CD4-positive, alpha-beta T cell (primary cell): Measurements from ENCODE around the gene RASD2. TPM values are rescaled to one million over a fixed set of nuclear protein-coding genes. Genes with fewer than 3 reads are reported as not detected.

Experiments used
- ATAC-seq: fragments of 200-7000 bp; cut with Tn5 transposase; one replicate; pipeline ENCODE4 v1.10.0; 2022; ENCODE audit warnings: mild to moderate bottlenecking; ENCODE audit not compliant: poor library complexity
- CTCF ChIA-PET: fragments of 350-600 bp; sonication (Branson Sonifier 250); formaldehyde crosslinking; loops from one replicate; lab custom pipeline; 2021; ENCODE audit warnings: antibody characterized with exemption, inconsistent platforms; lab: Charles Lee
- POLR2A ChIA-PET: fragments of 350-600 bp; sonication (Branson Sonifier 250); formaldehyde crosslinking; loops from one replicate; lab custom pipeline; 2021; ENCODE audit warnings: antibody characterized with exemption, inconsistent platforms; lab: Charles Lee
- DNase-seq, 14 experiments: peaks; one replicate each; pipeline ENCODE4 v3.0.0-alpha.2; 2013 to 2020; ENCODE audit warnings: mixed read lengths in 2 of 14
- H3K27ac ChIP-seq, 2 donors: one replicate each; pipeline versions ENCODE4 v1.5.1 to v1.7.0; 2013; ENCODE audit warnings: low read length in 2 of 2, low read depth in 1 of 2, mild to moderate bottlenecking in 1 of 2
- H3K27me3 ChIP-seq, 2 experiments: 1 replicate in 1 of 2; 2 replicates in 1 of 2; pipeline versions ENCODE4 v1.6.1 to v1.7.0; 2013; ENCODE audit warnings: low read length in 2 of 2, control low read depth in 1 of 2, mild to moderate bottlenecking in 1 of 2, moderate library complexity in 1 of 2; ENCODE audit not compliant: insufficient read depth in 2 of 2, control insufficient read depth in 1 of 2
- H3K36me3 ChIP-seq: one replicate; pipeline ENCODE4 v1.6.1; 2013; ENCODE audit warnings: low read length, control low read depth; ENCODE audit not compliant: insufficient read depth
- H3K4me1 ChIP-seq: one replicate; pipeline ENCODE4 v1.6.1; 2013; ENCODE audit warnings: low read length, control low read depth; ENCODE audit not compliant: insufficient read depth
- H3K4me3 ChIP-seq: one replicate; pipeline ENCODE4 v1.5.1; 2013; ENCODE audit warnings: mild to moderate bottlenecking, low read length, moderate library complexity
- H3K9me3 ChIP-seq, 2 experiments: 1 replicate in 1 of 2; 2 replicates in 1 of 2; pipeline versions ENCODE4 v1.6.1 to v1.7.0; 2013; ENCODE audit warnings: low read length in 2 of 2, mild to moderate bottlenecking in 2 of 2, control low read depth in 1 of 2, moderate library complexity in 1 of 2; ENCODE audit not compliant: control insufficient read depth in 1 of 2, insufficient read depth in 1 of 2
- H3K27ac Mint-ChIP-seq: one replicate; pipeline ENCODE4 v1.8.0; 2020; ENCODE audit warnings: mixed read lengths
- H3K27me3 Mint-ChIP-seq: one replicate; pipeline ENCODE4 v1.8.0; 2021; ENCODE audit warnings: mixed read lengths
- H3K36me3 Mint-ChIP-seq: one replicate; pipeline ENCODE4 v1.8.0; 2021; ENCODE audit warnings: low read depth, mixed read lengths
- H3K4me1 Mint-ChIP-seq: one replicate; pipeline ENCODE4 v1.8.0; 2021; ENCODE audit warnings: low read depth, mixed read lengths
- H3K4me3 Mint-ChIP-seq: one replicate; pipeline ENCODE4 v1.8.0; 2020; ENCODE audit warnings: mild to moderate bottlenecking, mixed read lengths
- H3K9me3 Mint-ChIP-seq: one replicate; pipeline ENCODE4 v1.8.0; 2020; ENCODE audit warnings: mixed read lengths
- intact Hi-C, 2 experiments: fragments of 100-400 bp; cut with DNase I in 1 of 2; cut with micrococcal nuclease in 1 of 2; formaldehyde crosslinking; loops; one replicate each; pipeline versions ENCODE4 v1.15.1 to v1.9.0; 2023 to 2025; cut with DNase I, micrococcal nuclease
- total RNA-seq, 174 experiments: library from RNA in 2 of 174; stranded (reverse) in 2 of 174; gene quantifications; one replicate each; pipeline ENCODE4 v1.2.3 and lab custom pipeline; 2021 to 2026
- TF ChIP-seq, protein P1 (sequence below): fragments of 200-600 bp; IDR thresholded peaks from one replicate; pipeline ENCODE4 v1.8.0; 2022; ENCODE audit warnings: antibody characterized with exemption, mild to moderate bottlenecking

The RASD2 gene
- total RNA-seq, 2 experiments from 2014 or later: 1.4 to 1.6 TPM

DNA sequence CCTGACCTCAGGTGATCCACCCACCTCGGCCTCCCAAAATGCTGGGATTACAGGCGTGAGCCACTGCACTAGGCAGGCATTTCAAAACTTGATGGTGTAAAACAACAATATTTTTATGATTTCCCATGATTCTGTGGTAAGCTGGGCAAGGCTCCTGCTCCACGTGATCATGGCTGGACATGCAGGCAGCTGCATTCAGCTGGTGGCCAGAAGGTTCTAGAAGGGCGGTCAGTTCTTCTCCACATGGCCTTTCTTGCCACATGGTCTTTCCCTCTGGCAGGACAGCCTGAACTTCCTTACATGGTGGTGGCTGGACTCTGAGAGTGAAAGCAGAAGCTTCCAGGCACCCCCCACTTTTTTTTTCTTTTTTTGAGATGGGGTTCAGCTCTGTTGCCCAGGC is 9.9 kb upstream of the RASD2 start:
- Mint-ChIP-seq H3K4me1 (no peaks in the 10 kb centered on the region), H3K4me3 (no peak overlapping the region), H3K27ac (no peak overlapping the region), H3K36me3 (no peaks in the 10 kb centered on the region), H3K27me3 (no peaks in the 10 kb centered on the region), H3K9me3 (peaks cover 4% of the 10 kb centered on the region)
- H3K27me3 ChIP-seq: no peaks in the 10 kb centered on the region
- ATAC-seq (no peak), DNase-seq (no peak)
- TF ChIP-seq, protein P1, sequence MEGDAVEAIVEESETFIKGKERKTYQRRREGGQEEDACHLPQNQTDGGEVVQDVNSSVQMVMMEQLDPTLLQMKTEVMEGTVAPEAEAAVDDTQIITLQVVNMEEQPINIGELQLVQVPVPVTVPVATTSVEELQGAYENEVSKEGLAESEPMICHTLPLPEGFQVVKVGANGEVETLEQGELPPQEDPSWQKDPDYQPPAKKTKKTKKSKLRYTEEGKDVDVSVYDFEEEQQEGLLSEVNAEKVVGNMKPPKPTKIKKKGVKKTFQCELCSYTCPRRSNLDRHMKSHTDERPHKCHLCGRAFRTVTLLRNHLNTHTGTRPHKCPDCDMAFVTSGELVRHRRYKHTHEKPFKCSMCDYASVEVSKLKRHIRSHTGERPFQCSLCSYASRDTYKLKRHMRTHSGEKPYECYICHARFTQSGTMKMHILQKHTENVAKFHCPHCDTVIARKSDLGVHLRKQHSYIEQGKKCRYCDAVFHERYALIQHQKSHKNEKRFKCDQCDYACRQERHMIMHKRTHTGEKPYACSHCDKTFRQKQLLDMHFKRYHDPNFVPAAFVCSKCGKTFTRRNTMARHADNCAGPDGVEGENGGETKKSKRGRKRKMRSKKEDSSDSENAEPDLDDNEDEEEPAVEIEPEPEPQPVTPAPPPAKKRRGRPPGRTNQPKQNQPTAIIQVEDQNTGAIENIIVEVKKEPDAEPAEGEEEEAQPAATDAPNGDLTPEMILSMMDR: no peak
- no peaks in the 10 kb centered on the region for H3K36me3 ChIP-seq
- CTCF ChIA-PET: no interaction called here
- intact Hi-C loops: no loop called here
- POLR2A ChIA-PET: no interaction called here
- peaks cover 0 to 8% of the 10 kb centered on the region in 2 experiments for H3K9me3 ChIP-seq
- no peaks in the 10 kb centered on the region for H3K4me1 ChIP-seq
- no peak overlapping the region for H3K27ac ChIP-seq
- H3K4me3 ChIP-seq: no peak overlapping the region

DNA sequence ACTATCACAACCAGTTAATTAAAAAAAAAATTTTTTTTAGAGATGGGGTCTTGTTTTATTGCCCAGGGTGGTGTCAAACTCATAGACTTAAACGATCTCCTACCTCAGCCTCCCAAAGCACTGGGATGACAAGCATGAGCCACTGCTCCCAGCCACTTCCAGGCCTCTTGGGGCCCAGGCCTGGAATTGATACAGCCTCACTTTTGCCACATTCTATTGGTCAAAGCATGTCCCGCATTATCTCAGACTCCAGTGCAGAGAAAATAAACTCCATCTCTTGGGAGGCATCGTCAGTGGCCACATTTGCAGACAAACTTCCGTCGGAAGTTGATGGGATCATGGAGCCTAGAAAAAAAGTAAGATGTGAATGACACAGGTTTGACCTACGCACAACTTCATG is 9.4 kb upstream of the RASD2 start:
- Mint-ChIP-seq H3K36me3 (no peaks in the 10 kb centered on the region), H3K27me3 (no peaks in the 10 kb centered on the region), H3K9me3 (peaks cover 4% of the 10 kb centered on the region), H3K4me1 (no peaks in the 10 kb centered on the region), H3K27ac (no peak overlapping the region), H3K4me3 (no peak overlapping the region)
- H3K36me3 ChIP-seq: no peaks in the 10 kb centered on the region
- DNase-seq (no peak), ATAC-seq (no peak)
- H3K27ac ChIP-seq: no peak overlapping the region
- no peaks in the 10 kb centered on the region for H3K4me1 ChIP-seq
- no peak overlapping the region for H3K4me3 ChIP-seq
- no peaks in the 10 kb centered on the region for H3K27me3 ChIP-seq
- ChIA-PET POLR2A (no interaction called here), CTCF (no interaction called here)
- TF ChIP-seq, protein P1: no peak
- H3K9me3 ChIP-seq: peaks cover 0 to 8% of the 10 kb centered on the region in 2 experiments
- intact Hi-C loops: no loop called here

DNA sequence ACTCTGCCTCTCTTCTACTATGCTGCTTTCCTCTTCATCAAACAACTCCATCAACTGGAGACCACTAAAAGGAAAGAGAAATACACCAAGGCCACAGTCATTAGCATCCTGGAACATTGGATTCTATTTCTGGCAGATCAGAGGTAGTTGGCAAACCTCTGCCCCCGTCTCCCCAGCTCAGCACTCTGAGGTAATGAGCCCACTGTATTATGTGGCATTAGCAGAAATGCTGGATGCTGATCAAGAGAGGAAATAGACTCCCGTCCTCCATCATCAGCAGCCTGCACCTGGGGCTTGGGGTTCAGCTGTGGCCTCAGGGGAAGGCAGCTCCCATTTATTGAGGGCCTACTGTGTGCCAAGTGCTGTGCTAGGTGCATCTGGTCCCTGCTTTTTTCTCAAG is 9.0 kb upstream of the RASD2 start:
- no peak overlapping the region for H3K4me3 ChIP-seq
- TF ChIP-seq, protein P1: no peak
- no peaks in the 10 kb centered on the region for H3K4me1 Mint-ChIP-seq
- no peaks in the 10 kb centered on the region for H3K27me3 ChIP-seq
- H3K36me3 ChIP-seq: no peaks in the 10 kb centered on the region
- no peaks in the 10 kb centered on the region for H3K36me3 Mint-ChIP-seq
- H3K4me1 ChIP-seq: no peaks in the 10 kb centered on the region
- H3K27ac ChIP-seq: no peak overlapping the region
- H3K4me3 Mint-ChIP-seq: no peak overlapping the region
- H3K27ac Mint-ChIP-seq: no peak overlapping the region
- peaks cover 4% of the 10 kb centered on the region for H3K9me3 Mint-ChIP-seq
- ATAC-seq (no peak), DNase-seq (no peak)
- intact Hi-C loops: no loop called here
- ChIA-PET CTCF (no interaction called here), POLR2A (no interaction called here)
- H3K27me3 Mint-ChIP-seq: no peaks in the 10 kb centered on the region
- H3K9me3 ChIP-seq: peaks cover 0 to 8% of the 10 kb centered on the region in 2 experiments
